Measurements from ENCODE around the gene LDLRAP1. TPM values are rescaled to one million over a fixed set of nuclear protein-coding genes. Genes with fewer than 3 reads are reported as not detected.

The LDLRAP1 gene
- total and polyA plus RNA-seq, 4 donors = 5.2 to 17.8 (median 13.3) TPM

DNA sequence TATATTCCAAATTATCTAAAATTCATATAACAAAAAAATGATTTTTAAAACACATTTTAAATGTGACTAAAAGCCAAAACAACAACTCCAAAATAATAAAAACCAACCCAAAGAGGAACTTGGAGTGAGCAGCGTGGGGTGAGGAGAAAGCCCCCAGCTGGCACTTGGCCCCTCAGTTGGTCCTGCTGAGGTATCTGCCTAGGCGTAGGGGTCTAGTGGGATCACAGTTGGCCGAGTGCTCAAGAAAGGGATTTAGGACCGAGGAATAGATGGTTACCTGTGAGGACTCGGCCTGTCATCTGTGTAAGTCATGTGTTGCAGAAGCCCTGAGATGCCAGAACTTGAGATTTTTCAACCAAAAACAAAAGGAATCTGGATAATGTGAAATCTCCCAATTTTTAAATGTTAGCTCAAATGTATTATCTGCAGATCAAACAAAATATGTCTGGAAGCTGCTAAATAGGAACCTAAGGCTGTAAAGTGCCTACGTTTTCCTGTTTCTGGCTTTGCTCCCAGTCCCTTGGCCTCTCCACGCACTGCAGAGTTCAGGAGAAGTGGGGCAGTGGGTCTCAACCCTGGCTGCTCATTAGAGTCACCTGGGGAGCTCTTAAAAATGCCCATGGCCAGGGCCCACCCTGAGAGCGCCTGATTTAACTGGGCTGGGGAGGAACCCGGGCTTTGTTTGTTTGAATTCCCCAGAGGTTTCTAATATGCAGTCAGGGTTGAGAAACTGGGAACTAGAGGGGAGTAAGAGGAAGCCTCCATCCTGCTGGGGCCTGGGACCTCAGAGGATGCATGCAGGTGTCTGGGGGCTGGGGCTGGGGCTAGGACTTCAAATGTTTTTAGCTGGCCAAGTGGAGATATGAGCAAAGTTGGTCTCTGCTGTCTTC lies 38.5 kb upstream of the LDLRAP1 start:
- DNase-seq (ENCODE audit: low spot score) = no peak
- H3K36me3 ChIP-seq (ENCODE audit: control insufficient read depth in 4 of 4, insufficient read depth in 3 of 4, low read depth in 1 of 4, low read length in 3 of 4) = peaks cover 0 to 7% (median 0%) of the 10 kb centered on the region in 4 donors
- H3K4me1 ChIP-seq (ENCODE audit: control insufficient read depth in 4 of 4, insufficient read depth in 4 of 4, low read length in 3 of 4) = peaks cover 0 to 7% (median 0%) of the 10 kb centered on the region in 4 donors
- H3K9ac ChIP-seq (ENCODE audit: low read depth in 1 of 2, low read length in 2 of 2) = no peak overlapping the region
- no peaks in the 10 kb centered on the region for H3K9me3 ChIP-seq (ENCODE audit: control insufficient read depth in 4 of 4, low read length in 3 of 4)
- H3K27me3 ChIP-seq (ENCODE audit: control insufficient read depth in 4 of 4, insufficient read depth in 4 of 4, low read length in 3 of 4) = no peaks in the 10 kb centered on the region
- H3K27ac ChIP-seq (ENCODE audit: low read depth in 1 of 2, low read length in 2 of 2) = no peak overlapping the region
- no peak for TF ChIP-seq TAF1 (conservative IDR thresholded peaks at IDR 0.05)
- TF ChIP-seq EGR1 (IDR thresholded peaks at IDR 0.05; ENCODE audit: low read depth in 2 of 2) = no peak
- no peak for TF ChIP-seq YY1 (IDR thresholded peaks at IDR 0.05)
- no peak for TF ChIP-seq RXRA (IDR thresholded peaks at IDR 0.05)
- TF ChIP-seq NR2F2 (IDR thresholded peaks at IDR 0.05) = no peak
- TF ChIP-seq, protein P1, sequence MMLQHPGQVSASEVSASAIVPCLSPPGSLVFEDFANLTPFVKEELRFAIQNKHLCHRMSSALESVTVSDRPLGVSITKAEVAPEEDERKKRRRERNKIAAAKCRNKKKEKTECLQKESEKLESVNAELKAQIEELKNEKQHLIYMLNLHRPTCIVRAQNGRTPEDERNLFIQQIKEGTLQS (IDR thresholded peaks at IDR 0.05) = no peak
- TF ChIP-seq, protein P2, sequence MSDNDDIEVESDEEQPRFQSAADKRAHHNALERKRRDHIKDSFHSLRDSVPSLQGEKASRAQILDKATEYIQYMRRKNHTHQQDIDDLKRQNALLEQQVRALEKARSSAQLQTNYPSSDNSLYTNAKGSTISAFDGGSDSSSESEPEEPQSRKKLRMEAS (IDR thresholded peaks at IDR 0.05) = no peak
- no peak for TF ChIP-seq FOXA2 (IDR thresholded peaks at IDR 0.05)
- TF ChIP-seq SP1 (IDR thresholded peaks at IDR 0.05) = no peak
- no peak for TF ChIP-seq HNF4A (conservative IDR thresholded peaks at IDR 0.05)
- TF ChIP-seq, protein P3, sequence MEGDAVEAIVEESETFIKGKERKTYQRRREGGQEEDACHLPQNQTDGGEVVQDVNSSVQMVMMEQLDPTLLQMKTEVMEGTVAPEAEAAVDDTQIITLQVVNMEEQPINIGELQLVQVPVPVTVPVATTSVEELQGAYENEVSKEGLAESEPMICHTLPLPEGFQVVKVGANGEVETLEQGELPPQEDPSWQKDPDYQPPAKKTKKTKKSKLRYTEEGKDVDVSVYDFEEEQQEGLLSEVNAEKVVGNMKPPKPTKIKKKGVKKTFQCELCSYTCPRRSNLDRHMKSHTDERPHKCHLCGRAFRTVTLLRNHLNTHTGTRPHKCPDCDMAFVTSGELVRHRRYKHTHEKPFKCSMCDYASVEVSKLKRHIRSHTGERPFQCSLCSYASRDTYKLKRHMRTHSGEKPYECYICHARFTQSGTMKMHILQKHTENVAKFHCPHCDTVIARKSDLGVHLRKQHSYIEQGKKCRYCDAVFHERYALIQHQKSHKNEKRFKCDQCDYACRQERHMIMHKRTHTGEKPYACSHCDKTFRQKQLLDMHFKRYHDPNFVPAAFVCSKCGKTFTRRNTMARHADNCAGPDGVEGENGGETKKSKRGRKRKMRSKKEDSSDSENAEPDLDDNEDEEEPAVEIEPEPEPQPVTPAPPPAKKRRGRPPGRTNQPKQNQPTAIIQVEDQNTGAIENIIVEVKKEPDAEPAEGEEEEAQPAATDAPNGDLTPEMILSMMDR (IDR thresholded peaks at IDR 0.05; ENCODE audit: low read depth, low read length, missing input control) = no peak
- TF ChIP-seq, protein P4, sequence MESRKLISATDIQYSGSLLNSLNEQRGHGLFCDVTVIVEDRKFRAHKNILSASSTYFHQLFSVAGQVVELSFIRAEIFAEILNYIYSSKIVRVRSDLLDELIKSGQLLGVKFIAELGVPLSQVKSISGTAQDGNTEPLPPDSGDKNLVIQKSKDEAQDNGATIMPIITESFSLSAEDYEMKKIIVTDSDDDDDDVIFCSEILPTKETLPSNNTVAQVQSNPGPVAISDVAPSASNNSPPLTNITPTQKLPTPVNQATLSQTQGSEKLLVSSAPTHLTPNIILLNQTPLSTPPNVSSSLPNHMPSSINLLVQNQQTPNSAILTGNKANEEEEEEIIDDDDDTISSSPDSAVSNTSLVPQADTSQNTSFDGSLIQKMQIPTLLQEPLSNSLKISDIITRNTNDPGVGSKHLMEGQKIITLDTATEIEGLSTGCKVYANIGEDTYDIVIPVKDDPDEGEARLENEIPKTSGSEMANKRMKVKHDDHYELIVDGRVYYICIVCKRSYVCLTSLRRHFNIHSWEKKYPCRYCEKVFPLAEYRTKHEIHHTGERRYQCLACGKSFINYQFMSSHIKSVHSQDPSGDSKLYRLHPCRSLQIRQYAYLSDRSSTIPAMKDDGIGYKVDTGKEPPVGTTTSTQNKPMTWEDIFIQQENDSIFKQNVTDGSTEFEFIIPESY (IDR thresholded peaks at IDR 0.05) = no peak
- TF ChIP-seq GABPA (IDR thresholded peaks at IDR 0.05 in 1 of 2, conservative IDR thresholded peaks at IDR 0.05 in 1 of 2) = no peak
- TF ChIP-seq JUND (IDR thresholded peaks at IDR 0.05) = no peak
- TF ChIP-seq RAD21 (IDR thresholded peaks at IDR 0.05) = no peak
- H3K4me3 ChIP-seq (ENCODE audit: low read depth in 1 of 3, low read length in 3 of 3) = no peak overlapping the region
- 71% methylated on average over 9 of the region's 9 CpGs for WGBS

DNA sequence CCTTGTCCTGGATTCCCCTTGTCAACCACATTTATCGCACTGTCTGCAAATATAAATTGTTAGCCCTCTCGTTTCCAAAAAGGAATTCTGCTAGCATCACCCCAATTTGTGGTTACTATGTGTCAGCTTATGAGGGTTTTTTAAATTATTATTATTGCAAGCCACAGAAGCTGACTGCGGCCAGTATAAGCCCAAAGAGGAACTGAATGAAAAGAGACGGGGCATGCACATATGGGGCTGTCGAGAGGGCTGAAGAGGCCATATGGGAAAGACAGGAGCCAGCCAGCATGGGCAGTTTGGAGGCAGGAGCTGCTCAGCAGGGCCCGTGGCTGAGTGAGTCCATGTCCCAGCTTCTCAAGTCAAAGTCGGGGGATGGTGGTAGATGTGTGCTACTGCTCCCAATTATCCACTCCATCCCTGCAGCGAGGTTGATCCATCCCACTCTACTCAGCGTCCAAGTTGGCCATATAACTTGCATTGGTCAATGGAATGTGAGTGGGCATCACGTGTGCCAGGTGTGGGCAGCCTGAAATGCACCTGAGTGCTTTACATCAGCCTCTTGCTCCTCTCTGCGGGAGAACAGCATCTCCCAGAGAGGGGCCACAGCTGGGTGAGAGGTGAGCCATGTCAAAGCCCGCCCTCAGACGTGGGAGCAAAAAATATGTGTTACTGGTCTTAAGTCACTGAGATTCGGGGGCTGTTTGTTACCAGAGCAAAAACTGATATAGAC lies 37.6 kb upstream of the LDLRAP1 start:
- TF ChIP-seq GABPA (IDR thresholded peaks at IDR 0.05 in 1 of 2, conservative IDR thresholded peaks at IDR 0.05 in 1 of 2) (no peak), TAF1 (conservative IDR thresholded peaks at IDR 0.05) (no peak), HNF4G (IDR thresholded peaks at IDR 0.05) (no peak)
- TF ChIP-seq, protein P4 (IDR thresholded peaks at IDR 0.05) = no peak
- TF ChIP-seq, protein P5, sequence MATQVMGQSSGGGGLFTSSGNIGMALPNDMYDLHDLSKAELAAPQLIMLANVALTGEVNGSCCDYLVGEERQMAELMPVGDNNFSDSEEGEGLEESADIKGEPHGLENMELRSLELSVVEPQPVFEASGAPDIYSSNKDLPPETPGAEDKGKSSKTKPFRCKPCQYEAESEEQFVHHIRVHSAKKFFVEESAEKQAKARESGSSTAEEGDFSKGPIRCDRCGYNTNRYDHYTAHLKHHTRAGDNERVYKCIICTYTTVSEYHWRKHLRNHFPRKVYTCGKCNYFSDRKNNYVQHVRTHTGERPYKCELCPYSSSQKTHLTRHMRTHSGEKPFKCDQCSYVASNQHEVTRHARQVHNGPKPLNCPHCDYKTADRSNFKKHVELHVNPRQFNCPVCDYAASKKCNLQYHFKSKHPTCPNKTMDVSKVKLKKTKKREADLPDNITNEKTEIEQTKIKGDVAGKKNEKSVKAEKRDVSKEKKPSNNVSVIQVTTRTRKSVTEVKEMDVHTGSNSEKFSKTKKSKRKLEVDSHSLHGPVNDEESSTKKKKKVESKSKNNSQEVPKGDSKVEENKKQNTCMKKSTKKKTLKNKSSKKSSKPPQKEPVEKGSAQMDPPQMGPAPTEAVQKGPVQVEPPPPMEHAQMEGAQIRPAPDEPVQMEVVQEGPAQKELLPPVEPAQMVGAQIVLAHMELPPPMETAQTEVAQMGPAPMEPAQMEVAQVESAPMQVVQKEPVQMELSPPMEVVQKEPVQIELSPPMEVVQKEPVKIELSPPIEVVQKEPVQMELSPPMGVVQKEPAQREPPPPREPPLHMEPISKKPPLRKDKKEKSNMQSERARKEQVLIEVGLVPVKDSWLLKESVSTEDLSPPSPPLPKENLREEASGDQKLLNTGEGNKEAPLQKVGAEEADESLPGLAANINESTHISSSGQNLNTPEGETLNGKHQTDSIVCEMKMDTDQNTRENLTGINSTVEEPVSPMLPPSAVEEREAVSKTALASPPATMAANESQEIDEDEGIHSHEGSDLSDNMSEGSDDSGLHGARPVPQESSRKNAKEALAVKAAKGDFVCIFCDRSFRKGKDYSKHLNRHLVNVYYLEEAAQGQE (IDR thresholded peaks at IDR 0.05) = no peak
- no peak overlapping the region for H3K4me3 ChIP-seq (ENCODE audit: low read depth in 1 of 3, low read length in 3 of 3)
- no peaks in the 10 kb centered on the region for H3K9me3 ChIP-seq (ENCODE audit: control insufficient read depth in 4 of 4, low read length in 3 of 4)
- no peaks in the 10 kb centered on the region for H3K27me3 ChIP-seq (ENCODE audit: control insufficient read depth in 4 of 4, insufficient read depth in 4 of 4, low read length in 3 of 4)
- H3K4me1 ChIP-seq (ENCODE audit: control insufficient read depth in 4 of 4, insufficient read depth in 4 of 4, low read length in 3 of 4) = no peaks in the 10 kb centered on the region
- H3K36me3 ChIP-seq (ENCODE audit: control insufficient read depth in 4 of 4, insufficient read depth in 3 of 4, low read depth in 1 of 4, low read length in 3 of 4) = peaks cover 0 to 4% (median 0%) of the 10 kb centered on the region in 4 donors
- WGBS = 86% methylated on average over 14 of the region's 14 CpGs
- H3K27ac ChIP-seq (ENCODE audit: low read depth in 1 of 2, low read length in 2 of 2) = no peak overlapping the region
- H3K9ac ChIP-seq (ENCODE audit: low read depth in 1 of 2, low read length in 2 of 2) = no peak overlapping the region
- no peak for DNase-seq (ENCODE audit: low spot score)

Measured in liver (tissue), 9 donors.